Stomach (tissue), 9 donors: Measurements from ENCODE around the gene SF3B6. TPM values are rescaled to one million over a fixed set of nuclear protein-coding genes. Genes with fewer than 3 reads are reported as not detected.

Source experiments
- DNase-seq, 2 donors: peaks; one replicate each; pipeline versions ENCODE4 v3.0.0 to v3.0.0-alpha.2; 2013 to 2019
- H3K27ac ChIP-seq, 5 donors: fragments of 200-600 bp in 4 of 5; sonication (generic) in 4 of 5; one replicate each; pipeline ENCODE4 v1.5.1; 2013 to 2019; ENCODE audit warnings: mild to moderate bottlenecking in 1 of 5, moderate library complexity in 1 of 5
- H3K27me3 ChIP-seq, 3 donors: fragments of 200-600 bp; sonication (generic); one replicate each; pipeline ENCODE4 v1.5.1; 2017 to 2019; ENCODE audit warnings: mixed run types in 1 of 3
- H3K36me3 ChIP-seq, 4 donors: fragments of 200-600 bp; sonication (generic); 1 replicate in 3 of 4; 2 replicates in 1 of 4; pipeline ENCODE4 v1.5.1; 2016 to 2019
- H3K4me1 ChIP-seq, 4 donors: fragments of 200-600 bp; sonication (generic); one replicate each; pipeline ENCODE4 v1.5.1; 2016 to 2019
- H3K4me3 ChIP-seq, 4 donors: fragments of 200-600 bp; sonication (generic) in 3 of 4; one replicate each; pipeline ENCODE4 v1.5.1; 2016 to 2019; ENCODE audit warnings: mild to moderate bottlenecking in 1 of 4
- H3K9me3 ChIP-seq, 4 donors: fragments of 200-600 bp; sonication (generic); one replicate each; pipeline ENCODE4 v1.5.1; 2016 to 2019
- EP300 ChIP-seq: sonication (generic); formaldehyde crosslinking; IDR thresholded peaks from one replicate; pipeline ENCODE4 v1.6.1; 2017; ENCODE audit warnings: antibody characterized with exemption
- POLR2A ChIP-seq, 4 donors: fragments of 450-650 bp; IDR thresholded peaks; one replicate each; pipeline ENCODE4 v1.6.1; 2016; ENCODE audit warnings: antibody characterized with exemption in 4 of 4, control low read depth in 2 of 4, mild to moderate bottlenecking in 1 of 4, moderate library complexity in 1 of 4
- POLR2AphosphoS5 ChIP-seq, 3 donors: sonication (generic); formaldehyde crosslinking; IDR thresholded peaks; one replicate each; pipeline ENCODE4 v1.6.1; 2016; ENCODE audit warnings: antibody characterized with exemption in 3 of 3
- WGBS, 5 donors: extraction: QIAGEN DNeasy Blood & Tissue Kit in 3 of 5; methylation state at CpG; one replicate each; pipeline versions ENCODE4 v1.1.5 to v1.1.7; 2013 to 2018; 5-methylcytosine and 5-hydroxymethylcytosine counted together
- intact Hi-C: fragments of 100-400 bp; cut with DNase I; formaldehyde crosslinking; loops from one replicate; pipeline ENCODE4 v1.15.1; 2023; ENCODE audit warnings: low total_unique reads
- polyA plus RNA-seq, 3 donors: library from polyadenylated mRNA; stranded (reverse); fragments of 200-250 nt; gene quantifications; one replicate each; pipeline ENCODE4 v1.2.3, GENCODE V29; 2013
- total RNA-seq, 5 donors: library from RNA; depleted of rRNA; stranded (reverse); fragments of >200 nt; gene quantifications; one replicate each; pipeline versions ENCODE4 v1.1.0 to v1.2.3, GENCODE V29; 2014 to 2016
- TF ChIP-seq, protein P1 (sequence below), 7 experiments: fragments of 450-650 bp in 4 of 7; fragments of 200-600 bp in 3 of 7; sonication (generic) in 3 of 7; IDR thresholded peaks; one replicate each; pipeline ENCODE4 v1.5.1; 2016 to 2019; ENCODE audit warnings: antibody characterized with exemption in 7 of 7, control low read depth in 2 of 7, mild to moderate bottlenecking in 1 of 7
- donor health status: healthy with polysubstance abuse.
- donor health status: Bipolar disorder and iron deficiency.
- donor health status: healthy.

Gene SF3B6
- total and polyA plus RNA-seq, 8 donors, result 18.8 to 139 (median 89.2) TPM

DNA sequence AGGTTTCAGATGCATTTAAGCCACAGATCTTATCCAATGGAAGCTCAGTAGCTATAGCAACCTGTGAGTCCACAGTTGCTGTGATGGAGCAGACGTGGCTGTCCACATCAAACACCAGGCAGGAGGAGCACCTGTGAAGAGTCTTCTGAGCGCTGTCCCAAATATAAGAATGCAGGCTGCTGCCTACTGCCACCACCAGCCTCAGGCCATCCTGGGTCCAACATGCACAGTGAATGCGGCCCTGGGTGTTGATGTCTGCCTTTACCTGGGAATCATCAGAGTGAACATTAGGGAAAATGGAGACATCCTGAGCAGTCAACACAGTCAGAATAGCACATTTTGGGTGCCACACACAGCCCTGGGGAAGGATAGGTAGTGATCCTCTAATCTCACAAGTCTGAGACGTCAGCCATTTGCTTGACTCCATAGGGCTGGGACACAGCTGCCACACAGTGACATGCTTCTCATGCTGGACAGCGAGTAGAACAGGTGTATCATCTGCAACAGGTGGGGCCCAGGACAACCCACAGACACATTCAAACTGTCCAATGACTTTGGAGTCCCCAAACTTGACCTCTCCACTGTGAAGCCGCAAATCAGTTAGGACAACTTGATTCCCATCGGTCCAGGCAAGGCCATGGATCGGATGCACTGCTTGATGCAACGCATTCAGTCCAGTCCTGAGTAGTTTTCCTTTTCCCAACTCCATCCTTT, 37.2 kb downstream of the SF3B6 start:
- Histone ChIP-seq H3K4me1 (peaks cover 0 to 9% (median 2%) of the 10 kb centered on the region in 4 donors), H3K27me3 (no peaks in the 10 kb centered on the region), H3K4me3 (no peak overlapping the region), H3K27ac (no peak overlapping the region), H3K36me3 (peaks cover 19 to 35% (median 30%) of the 10 kb centered on the region in 4 donors), H3K9me3 (no peaks in the 10 kb centered on the region)
- WGBS, 5 donors, result 89 to 95% (median 91%) methylated on average over 9 of the region's 9 CpGs
- intact Hi-C loops, result no loop called here
- no peak for DNase-seq
- TF ChIP-seq POLR2A (IDR thresholded peaks at IDR 0.05) (no peak), EP300 (no peak), POLR2AphosphoS5 (IDR thresholded peaks at IDR 0.05) (no peak)
- TF ChIP-seq, protein P1, sequence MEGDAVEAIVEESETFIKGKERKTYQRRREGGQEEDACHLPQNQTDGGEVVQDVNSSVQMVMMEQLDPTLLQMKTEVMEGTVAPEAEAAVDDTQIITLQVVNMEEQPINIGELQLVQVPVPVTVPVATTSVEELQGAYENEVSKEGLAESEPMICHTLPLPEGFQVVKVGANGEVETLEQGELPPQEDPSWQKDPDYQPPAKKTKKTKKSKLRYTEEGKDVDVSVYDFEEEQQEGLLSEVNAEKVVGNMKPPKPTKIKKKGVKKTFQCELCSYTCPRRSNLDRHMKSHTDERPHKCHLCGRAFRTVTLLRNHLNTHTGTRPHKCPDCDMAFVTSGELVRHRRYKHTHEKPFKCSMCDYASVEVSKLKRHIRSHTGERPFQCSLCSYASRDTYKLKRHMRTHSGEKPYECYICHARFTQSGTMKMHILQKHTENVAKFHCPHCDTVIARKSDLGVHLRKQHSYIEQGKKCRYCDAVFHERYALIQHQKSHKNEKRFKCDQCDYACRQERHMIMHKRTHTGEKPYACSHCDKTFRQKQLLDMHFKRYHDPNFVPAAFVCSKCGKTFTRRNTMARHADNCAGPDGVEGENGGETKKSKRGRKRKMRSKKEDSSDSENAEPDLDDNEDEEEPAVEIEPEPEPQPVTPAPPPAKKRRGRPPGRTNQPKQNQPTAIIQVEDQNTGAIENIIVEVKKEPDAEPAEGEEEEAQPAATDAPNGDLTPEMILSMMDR (IDR thresholded peaks at IDR 0.05), result no peak

DNA sequence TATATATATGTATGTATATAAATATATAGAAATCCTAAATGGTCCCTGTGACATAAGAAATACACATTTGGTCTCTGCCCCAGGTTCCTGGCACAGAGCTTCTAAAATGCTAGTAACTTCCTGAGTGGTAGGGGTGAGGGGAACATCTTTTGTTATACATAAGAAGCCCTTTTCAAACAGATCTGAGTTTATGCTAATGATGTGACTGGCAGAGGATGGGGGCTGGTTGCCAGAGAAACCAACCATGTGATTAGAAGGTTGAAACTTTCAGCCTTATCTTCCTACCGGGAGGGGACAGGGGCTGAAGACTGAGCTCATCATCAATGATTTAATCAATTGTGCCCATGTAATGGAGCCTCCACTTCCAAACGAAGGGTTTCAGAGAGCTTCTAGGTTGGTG, 49.9 kb downstream of the SF3B6 start:
- DNase-seq, result no peak
- H3K9me3 ChIP-seq, result no peaks in the 10 kb centered on the region
- intact Hi-C loops, result no loop called here
- no peak for TF ChIP-seq POLR2AphosphoS5 (IDR thresholded peaks at IDR 0.05)
- no peak for TF ChIP-seq POLR2A (IDR thresholded peaks at IDR 0.05)
- TF ChIP-seq EP300, result no peak
- TF ChIP-seq, protein P1 (IDR thresholded peaks at IDR 0.05), result no peak
- H3K4me3 ChIP-seq, result no peak overlapping the region
- H3K4me1 ChIP-seq, result no peaks in the 10 kb centered on the region
- H3K36me3 ChIP-seq, result peaks cover 20 to 94% (median 81%) of the 10 kb centered on the region in 4 donors
- WGBS, 5 donors, result 57 to 78% (median 62%) methylated on average over 2 of the region's 2 CpGs
- H3K27me3 ChIP-seq, result no peaks in the 10 kb centered on the region
- no peak overlapping the region for H3K27ac ChIP-seq

DNA sequence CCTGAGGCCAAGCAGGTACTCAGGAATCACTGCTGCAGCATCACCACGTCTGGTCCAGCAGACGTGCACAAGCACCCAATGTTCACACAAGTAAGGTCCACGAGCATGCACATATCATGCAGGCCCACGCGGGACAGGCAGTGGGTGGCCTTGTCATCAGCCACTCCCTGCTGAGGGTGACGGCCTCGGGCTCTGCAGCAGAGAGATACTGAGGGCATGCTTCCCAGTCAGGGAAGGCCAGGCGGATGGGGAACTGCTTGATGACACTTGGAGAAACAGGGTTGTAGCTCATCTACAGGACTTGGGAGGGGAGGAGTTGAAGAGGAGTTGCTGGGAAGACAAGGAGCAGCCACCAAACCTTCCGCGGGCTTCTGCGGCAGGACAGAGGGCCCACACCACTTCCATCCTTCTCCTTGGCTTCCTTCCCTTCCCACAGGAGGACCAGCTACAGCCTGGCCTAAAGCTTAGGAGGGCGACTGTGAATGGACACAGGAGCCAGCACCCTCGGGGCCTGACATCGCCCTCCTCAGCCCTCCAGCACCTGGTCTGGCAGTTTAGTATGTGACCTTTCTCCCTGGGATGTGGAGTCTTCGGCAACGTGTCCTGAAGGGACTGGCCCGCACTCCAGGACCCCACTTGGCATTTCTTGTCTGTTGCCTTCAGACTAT, 51.0 kb downstream of the SF3B6 start:
- H3K9me3 ChIP-seq, result no peaks in the 10 kb centered on the region
- 91 to 95% (median 93%) methylated on average over 12 to 17 of the region's 17 CpGs for WGBS, 5 donors
- no peak overlapping the region for H3K4me3 ChIP-seq
- TF ChIP-seq POLR2A (IDR thresholded peaks at IDR 0.05) (no peak), POLR2AphosphoS5 (IDR thresholded peaks at IDR 0.05) (no peak)
- TF ChIP-seq, protein P1 (IDR thresholded peaks at IDR 0.05), result no peak
- H3K27me3 ChIP-seq, result no peaks in the 10 kb centered on the region
- H3K4me1 ChIP-seq, result no peaks in the 10 kb centered on the region
- peaks cover 11 to 83% (median 70%) of the 10 kb centered on the region in 4 donors for H3K36me3 ChIP-seq
- intact Hi-C loops, result no loop called here
- DNase-seq, result no peak
- no peak overlapping the region for H3K27ac ChIP-seq

DNA sequence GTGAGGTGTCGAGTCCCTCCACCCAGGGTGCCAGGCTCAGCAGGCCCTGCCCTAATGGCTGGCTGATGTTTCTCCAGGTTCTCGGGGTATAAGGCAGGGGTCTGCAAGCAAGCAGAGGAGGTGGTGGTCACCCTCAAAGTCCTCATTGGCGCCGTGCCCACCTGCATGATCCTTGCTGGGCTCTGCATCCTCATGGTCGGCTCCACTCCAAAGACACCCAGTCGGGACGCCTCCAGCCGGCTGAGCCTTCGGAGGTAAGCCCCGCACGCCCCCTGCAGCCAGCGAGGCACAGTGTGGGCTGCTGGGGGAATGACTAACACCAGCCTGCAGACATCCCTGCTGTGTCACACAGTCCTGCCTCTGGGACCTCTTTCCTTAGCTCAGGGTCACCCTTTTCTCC, 52.1 kb downstream of the SF3B6 start:
- H3K4me3 ChIP-seq, result no peak overlapping the region
- H3K4me1 ChIP-seq, result no peaks in the 10 kb centered on the region
- DNase-seq, result peak in 1 of 2 donors; percentile 37
- peaks cover 3 to 72% (median 59%) of the 10 kb centered on the region in 4 donors for H3K36me3 ChIP-seq
- intact Hi-C loops, result no loop called here
- H3K27me3 ChIP-seq, result no peaks in the 10 kb centered on the region
- TF ChIP-seq, protein P1 (IDR thresholded peaks at IDR 0.05), result no peak
- TF ChIP-seq POLR2AphosphoS5 (IDR thresholded peaks at IDR 0.05) (no peak), POLR2A (IDR thresholded peaks at IDR 0.05) (no peak), EP300 (no peak)
- 42 to 71% (median 57%) methylated on average over 12 of the region's 12 CpGs for WGBS, 5 donors
- H3K9me3 ChIP-seq, result no peaks in the 10 kb centered on the region
- no peak overlapping the region for H3K27ac ChIP-seq
